NCI-H524 treated with DMSO at 0.1 percent for 48 hours (cell line): ENCODE data around the gene PLCH2.

Experiments
- DNase-seq: peaks from one replicate; lab custom pipeline; 2025; lab: John Stamatoyannopoulos, UW

Gene PLCH2

DNA sequence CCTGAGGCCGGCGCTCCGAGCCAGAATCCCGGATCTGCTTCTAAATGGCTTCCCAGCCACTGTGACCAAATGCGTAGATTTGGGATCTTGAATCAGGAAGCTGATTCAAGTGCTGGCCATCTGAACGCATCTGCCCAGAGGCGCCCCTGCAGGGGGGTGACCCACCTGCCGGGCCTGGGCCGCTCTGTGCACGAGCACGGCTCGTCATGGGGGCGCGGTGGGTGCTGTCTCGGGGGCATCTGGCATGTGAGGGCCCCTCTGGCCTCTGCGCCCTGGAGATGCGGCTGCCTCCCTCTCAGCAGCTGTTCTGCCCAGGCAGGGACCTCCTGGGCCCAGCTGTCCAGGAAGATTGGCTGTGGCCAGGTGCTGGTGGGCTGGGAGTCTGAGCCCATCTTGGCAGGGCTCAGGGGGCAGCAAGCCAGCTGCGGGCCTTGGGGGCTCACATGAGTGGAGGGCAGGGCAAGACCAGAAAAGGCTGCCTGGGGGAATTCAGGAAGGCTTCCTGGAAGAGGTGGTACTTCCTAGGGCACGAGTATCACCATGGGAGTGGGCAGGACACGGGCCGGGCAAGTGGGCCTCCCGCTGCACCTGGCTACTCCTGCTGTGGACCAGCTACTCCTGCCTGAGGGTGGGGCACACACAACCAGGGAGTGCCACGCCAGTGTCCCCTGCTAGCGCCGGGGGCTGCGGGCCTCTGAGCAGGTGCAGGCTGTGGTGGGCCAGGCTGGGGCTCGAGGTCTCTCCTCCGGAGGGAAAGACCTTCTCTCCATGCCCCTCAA is 25.1 kb downstream of the PLCH2 start:
- no peak for DNase-seq

DNA sequence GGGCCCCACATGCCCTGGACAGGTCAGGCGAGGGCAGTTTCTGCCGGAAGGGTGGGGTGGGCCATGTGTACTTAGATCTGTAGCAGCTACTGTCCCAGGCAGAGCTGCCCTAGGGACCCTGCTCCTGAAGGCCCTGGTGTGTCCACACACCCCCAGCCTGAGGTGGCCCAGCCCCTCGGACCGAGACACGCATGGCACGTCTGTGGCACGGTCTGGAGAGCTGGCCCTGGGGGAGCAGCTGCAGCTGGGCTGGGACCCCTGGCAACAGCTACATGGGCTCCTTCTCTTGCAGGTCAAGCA is 25.7 kb downstream of the PLCH2 start:
- no peak for DNase-seq

DNA sequence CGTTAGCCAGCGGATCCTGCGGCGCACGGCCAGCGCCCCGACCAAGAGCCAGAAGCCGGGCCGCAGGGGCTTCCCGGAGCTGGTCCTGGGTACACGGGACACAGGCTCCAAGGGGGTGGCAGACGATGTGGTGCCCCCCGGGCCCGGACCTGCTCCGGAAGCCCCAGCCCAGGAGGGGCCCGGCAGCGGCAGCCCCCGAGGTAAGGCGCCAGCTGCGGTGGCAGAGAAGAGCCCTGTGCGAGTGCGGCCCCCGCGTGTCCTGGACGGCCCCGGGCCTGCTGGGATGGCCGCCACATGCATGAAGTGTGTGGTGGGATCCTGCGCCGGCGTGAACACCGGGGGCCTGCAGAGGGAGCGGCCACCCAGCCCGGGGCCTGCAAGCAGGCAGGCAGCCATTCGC is 26.1 kb downstream of the PLCH2 start:
- no peak for DNase-seq

DNA sequence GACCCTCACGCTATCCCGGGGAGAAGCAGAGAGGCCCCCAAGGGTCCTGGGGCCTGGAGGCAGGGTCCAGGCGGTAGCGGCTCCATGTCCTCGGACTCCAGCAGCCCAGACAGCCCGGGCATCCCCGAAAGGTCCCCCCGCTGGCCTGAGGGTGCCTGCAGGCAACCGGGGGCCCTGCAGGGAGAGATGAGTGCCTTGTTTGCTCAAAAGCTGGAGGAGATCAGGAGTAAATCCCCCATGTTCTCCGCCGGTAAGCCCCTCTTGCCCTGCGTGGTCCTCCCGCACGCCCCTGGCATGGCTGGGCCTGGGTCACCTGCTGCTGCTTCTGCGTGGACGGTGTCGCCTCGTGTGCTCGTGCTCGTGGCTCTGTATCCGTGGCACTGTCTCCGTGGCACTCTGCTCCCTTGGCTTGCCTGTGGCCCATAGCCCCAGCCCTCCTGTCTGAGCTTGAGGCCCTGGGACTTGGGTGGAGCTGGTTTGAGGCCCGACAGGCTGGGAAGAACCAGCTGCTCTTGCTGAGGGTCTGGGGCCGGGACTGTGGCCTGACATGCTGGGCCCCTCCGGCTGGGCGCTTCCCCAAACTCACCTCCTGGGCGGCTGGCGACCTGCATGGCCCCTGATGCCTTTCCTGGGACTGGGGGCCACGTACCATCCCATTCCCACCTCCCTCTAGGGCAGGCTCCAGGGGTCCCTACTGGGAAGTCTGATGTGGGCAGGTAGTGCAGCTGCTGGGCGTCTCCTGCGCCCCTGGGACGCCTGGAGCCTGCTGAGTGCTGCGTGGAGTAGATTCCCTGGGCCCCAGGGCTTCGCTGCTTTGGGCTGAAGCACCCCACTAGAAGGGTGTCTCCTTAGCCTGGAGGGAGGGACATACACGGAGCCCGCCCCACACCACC is 26.8 kb downstream of the PLCH2 start:
- no peak for DNase-seq

- no peak for DNase-seq
These were observed 27.6 kb downstream of the PLCH2 start for GRCh38 chr1:2503554-2504224.

GRCh38 chr1:2504225-2504948 is 28.3 kb downstream of the PLCH2 start:
- DNase-seq = no peak

DNA sequence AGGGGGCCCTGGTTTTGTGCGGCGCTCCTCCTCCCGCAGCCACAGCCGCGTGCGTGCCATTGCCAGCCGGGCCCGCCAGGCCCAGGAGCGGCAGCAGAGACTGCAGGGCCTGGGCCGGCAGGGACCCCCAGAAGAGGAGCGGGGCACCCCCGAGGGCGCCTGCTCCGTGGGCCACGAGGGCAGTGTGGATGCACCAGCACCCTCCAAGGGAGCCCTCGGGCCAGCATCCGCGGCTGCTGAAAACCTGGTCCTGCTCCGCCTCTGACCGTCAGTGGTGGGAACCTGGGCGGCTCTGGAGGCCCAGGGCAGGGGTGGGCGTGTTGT is 28.8 kb downstream of the PLCH2 start:
- DNase-seq = no peak

- no peak for DNase-seq
These were observed 29.4 kb downstream of the PLCH2 start for GRCh38 chr1:2505461-2505994.

GRCh38 chr1:2506007-2506860 is 30.1 kb downstream of the PLCH2 start:
- no peak for DNase-seq

DNA sequence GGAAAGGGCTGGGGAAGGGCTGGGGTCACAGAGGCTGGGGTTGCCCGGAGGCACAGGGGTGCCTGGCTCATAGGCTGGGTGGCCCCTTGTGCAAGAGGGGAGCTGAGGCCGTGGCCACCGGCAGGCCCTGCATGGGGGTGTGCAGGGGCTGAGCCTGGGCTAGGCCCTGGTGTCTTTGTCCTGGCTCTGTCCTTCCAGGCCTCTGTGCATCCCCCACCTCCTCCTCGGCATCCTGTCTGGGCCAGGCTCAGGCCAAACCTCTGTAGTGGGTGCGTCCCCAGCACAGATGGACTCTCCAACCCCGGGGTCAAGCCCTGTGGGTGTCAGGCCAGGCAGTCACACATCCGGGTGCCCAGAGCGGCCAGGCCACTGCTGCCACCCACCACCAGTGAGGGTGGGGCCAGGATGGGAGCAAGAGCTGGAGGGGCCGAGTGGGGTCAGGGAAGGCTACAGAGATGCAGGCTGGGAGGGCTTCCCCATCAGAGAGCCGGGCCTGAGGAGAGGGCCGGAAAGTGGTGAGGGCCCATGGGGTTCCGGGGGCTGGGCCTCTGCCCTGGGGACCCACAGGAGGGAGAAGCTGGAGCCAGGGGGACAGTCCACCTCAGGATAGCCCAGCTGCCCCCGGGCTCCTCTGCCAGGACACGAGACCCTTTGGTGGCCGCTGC is 30.9 kb downstream of the PLCH2 start:
- no peak for DNase-seq

- no peak for DNase-seq
These were observed 31.7 kb downstream of the PLCH2 start for GRCh38 chr1:2507744-2508155.

DNA sequence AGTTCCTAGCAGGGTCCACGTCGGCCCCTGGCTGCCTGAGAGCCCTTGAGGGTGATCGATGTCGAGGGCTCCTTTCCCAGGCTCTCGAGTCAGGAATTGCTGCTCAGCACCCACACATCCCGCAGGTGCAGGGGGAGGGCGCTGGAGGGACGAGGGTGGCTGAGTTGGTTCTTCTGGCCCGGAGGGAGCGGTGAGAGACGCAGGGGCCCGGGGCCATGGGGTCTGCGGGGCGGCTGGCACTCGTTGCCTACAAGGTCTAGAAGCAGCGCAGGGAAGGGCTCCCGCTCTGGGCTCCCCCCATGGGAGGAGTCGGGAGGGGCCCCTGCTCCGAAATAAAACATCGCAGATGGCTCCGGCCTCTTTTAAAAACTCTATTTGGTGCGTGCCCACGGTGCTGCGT is 32.1 kb downstream of the PLCH2 start:
- no peak for DNase-seq

DNA sequence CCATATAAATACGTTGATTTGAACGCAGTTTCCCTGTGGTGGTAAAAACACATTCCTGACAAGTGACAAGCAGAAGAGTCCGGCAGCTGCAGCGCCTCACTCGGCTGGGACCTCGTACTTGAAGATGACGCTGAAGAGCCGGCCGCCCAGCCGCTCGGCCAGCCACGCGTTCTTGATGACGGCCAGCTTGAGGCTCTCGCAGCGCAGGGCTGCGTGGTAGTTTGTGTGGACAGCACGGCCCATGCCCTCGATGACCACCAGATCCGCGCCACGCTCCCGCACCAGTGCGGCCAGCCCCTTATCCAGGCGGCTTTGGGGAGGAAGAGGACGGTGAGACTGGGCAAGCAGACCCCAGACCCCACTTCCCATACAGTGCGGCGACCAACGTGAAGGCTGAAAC is 32.7 kb downstream of the PLCH2 start:
- no peak for DNase-seq

GRCh38 chr1:2509589-2509988 is 33.5 kb downstream of the PLCH2 start:
- DNase-seq = no peak

DNA sequence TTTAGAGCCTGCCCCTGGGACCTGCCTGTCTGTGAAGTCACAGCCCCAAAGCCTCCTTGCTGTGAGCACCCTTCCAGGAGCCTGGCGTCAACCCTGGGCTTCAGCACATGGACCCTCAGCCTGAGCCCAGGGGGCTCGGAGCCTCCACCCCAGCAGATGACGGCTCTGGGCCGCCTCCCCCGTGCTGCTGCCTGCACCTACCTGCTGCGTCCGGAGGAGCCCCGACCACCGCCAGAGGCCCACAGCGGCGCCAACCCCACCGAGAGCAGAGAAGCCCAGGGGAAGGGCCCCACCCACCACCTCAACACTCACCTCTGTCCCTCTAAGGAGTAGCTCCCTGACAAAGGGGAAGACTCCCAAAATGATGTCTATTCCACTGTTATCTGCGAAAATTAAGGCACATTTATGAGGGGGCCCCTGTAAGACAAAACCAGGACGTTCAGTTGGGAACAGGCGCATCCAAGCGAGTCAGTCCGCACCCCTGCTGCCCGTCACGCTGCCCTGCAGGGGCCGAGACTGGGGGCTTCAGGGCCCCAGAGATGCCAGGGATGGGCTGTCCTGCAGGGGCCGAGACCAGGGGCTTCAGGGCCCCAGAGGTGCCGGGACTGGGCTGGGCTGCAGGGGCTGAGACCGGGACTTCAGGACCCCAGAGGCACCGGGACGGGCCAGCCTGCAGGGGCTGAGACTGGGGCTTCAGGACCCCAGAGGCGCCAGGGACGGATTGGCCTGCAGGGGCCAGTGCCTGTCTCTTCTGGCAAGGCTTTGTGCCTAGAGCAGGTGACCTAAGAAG is 34.5 kb downstream of the PLCH2 start:
- no peak for DNase-seq

- no peak for DNase-seq
These were observed 36.9 kb downstream of the PLCH2 start for GRCh38 chr1:2512862-2513421.

GRCh38 chr1:2513939-2514652 is 38.0 kb downstream of the PLCH2 start:
- DNase-seq = no peak

- DNase-seq = no peak
These were observed 39.0 kb downstream of the PLCH2 start for GRCh38 chr1:2514863-2515762.
